HepG2 (cell line): ENCODE measurements around the gene SLC38A4. TPM values are rescaled to one million over a fixed set of nuclear protein-coding genes. Genes with fewer than 3 reads are reported as not detected.

Experiments
- ATAC-seq: fragments of 200-7000 bp; cut with Tn5 transposase; 3 replicates; pipeline ENCODE4 v1.9.1; 2020; ENCODE audit warnings: mild to moderate bottlenecking, moderate library complexity
- BruUV-seq: library from RNA; stranded (reverse); fragments of 400-500 nt; replicated peaks from 2 replicates; lab custom pipeline; 2021; lab: Mats Ljungman, UMichigan
- CTCF ChIA-PET: fragments of 300-600 bp; formaldehyde crosslinking; extraction: SDS; loops from one replicate; lab custom pipeline; 2021; ENCODE audit warnings: low total read pairs, inconsistent platforms, low intra/inter-chr PET ratio; lab: Yijun Ruan, JAX
- POLR2A ChIA-PET: fragments of 350-600 bp; sonication (Branson Sonifier 250); formaldehyde crosslinking; loops from one replicate; lab custom pipeline; 2020; ENCODE audit warnings: antibody characterized with exemption, inconsistent platforms; lab: Yijun Ruan, JAX
- DNase-seq: peaks from one replicate; pipeline ENCODE4 v3.0.0-alpha.2; 2015; ENCODE audit warnings: low spot score
- FAIRE-seq: peaks from 3 replicates; lab custom pipeline; 2011; peaks lifted over from hg19 to GRCh38; lab: Jason Lieb, UNC
- H2AFZ ChIP-seq: one replicate; pipeline ENCODE4 v1.6.1; 2011; ENCODE audit warnings: low read length, inconsistent platforms
- H3K27ac ChIP-seq: fragments of 300-600 bp; 3 replicates; pipeline ENCODE4 v1.8.0; 2011; ENCODE audit warnings: mixed run types, mild to moderate bottlenecking, mixed read lengths, low read length, inconsistent platforms; ENCODE audit not compliant: insufficient read depth; ENCODE audit errors: extremely low read length
- H3K27me3 ChIP-seq, 2 experiments: fragments of 200-600 bp in 1 of 2; 2 replicates in 1 of 2; 3 replicates in 1 of 2; pipeline versions ENCODE4 v1.6.0 to v1.8.0; 2011; ENCODE audit warnings: low read length in 2 of 2, mild to moderate bottlenecking in 2 of 2, moderate library complexity in 2 of 2, inconsistent platforms in 1 of 2; ENCODE audit not compliant: insufficient read depth in 2 of 2, control insufficient read depth in 1 of 2
- H3K36me3 ChIP-seq, 2 experiments: fragments of 200-600 bp in 1 of 2; replicated peaks in 1 of 2; 2 replicates in 1 of 2; 3 replicates in 1 of 2; pipeline versions ENCODE4 v1.5.1 to v1.8.0; 2011; ENCODE audit warnings: low read length in 2 of 2, inconsistent platforms in 1 of 2; ENCODE audit not compliant: insufficient read depth in 2 of 2, control insufficient read depth in 1 of 2
- H3K4me1 ChIP-seq: 2 replicates; pipeline ENCODE4 v1.5.1; 2012; ENCODE audit warnings: low read length, inconsistent platforms; ENCODE audit not compliant: insufficient read depth
- H3K4me2 ChIP-seq: 2 replicates; pipeline ENCODE4 v1.6.0; 2011; ENCODE audit warnings: low read depth, low read length, inconsistent platforms
- H3K4me3 ChIP-seq, 3 experiments: fragments of 200-600 bp in 1 of 3; sonication (generic), shearing (Covaris generic) in 1 of 3; replicated peaks in 1 of 3; 2 replicates each; pipeline ENCODE4 v1.5.1; 2011 to 2016; ENCODE audit warnings: low read length in 3 of 3, inconsistent platforms in 2 of 3, low read depth in 2 of 3, mild to moderate bottlenecking in 2 of 3, control low read depth in 1 of 3, mixed read lengths in 1 of 3; ENCODE audit not compliant: insufficient read depth in 1 of 3
- H3K79me2 ChIP-seq: one replicate; pipeline ENCODE4 v1.6.1; 2011; ENCODE audit warnings: low read length, inconsistent platforms; ENCODE audit not compliant: insufficient read depth
- H3K9ac ChIP-seq: 2 replicates; pipeline ENCODE4 v1.6.0; 2011; ENCODE audit warnings: mild to moderate bottlenecking, low read depth, low read length, inconsistent platforms; ENCODE audit not compliant: insufficient read depth
- H3K9me3 ChIP-seq: 2 replicates; pipeline ENCODE4 v1.5.1; 2012; ENCODE audit warnings: mild to moderate bottlenecking, low read length
- H4K20me1 ChIP-seq: 2 replicates; pipeline ENCODE4 v1.6.0; 2011; ENCODE audit warnings: inconsistent platforms, mild to moderate bottlenecking, low read length, moderate library complexity; ENCODE audit not compliant: insufficient read depth
- BCL6 ChIP-seq: IDR thresholded peaks from 2 replicates; pipeline ENCODE4 v1.6.1; 2016; ENCODE audit warnings: missing genetic modification reagents, missing compliant biosample characterization
- HNRNPH1 ChIP-seq: fragments of 200-400 bp; formaldehyde crosslinking; optimal IDR thresholded peaks from 2 replicates; pipeline ENCODE3; 2017; ENCODE audit warnings: mild to moderate bottlenecking, low read depth, low read length
- HOXA5 ChIP-seq: sonication (generic); formaldehyde crosslinking; IDR thresholded peaks from 2 replicates; pipeline ENCODE4 v1.4.0; 2020; ENCODE audit warnings: missing genetic modification reagents
- KLF9 ChIP-seq: IDR thresholded peaks from 2 replicates; pipeline ENCODE4 v1.6.1; 2016; ENCODE audit warnings: low read depth
- MEIS1 ChIP-seq: sonication (generic); formaldehyde crosslinking; IDR thresholded peaks from 2 replicates; pipeline ENCODE4 v1.9.0; 2021; ENCODE audit warnings: mild to moderate bottlenecking, missing genetic modification reagents, moderate library complexity, borderline replicate concordance
- NFE2L2 ChIP-seq: fragments of 150-350 bp; IDR thresholded peaks from 2 replicates; pipeline ENCODE4 v1.6.1; 2014; ENCODE audit warnings: low read length
- SP5 ChIP-seq: IDR thresholded peaks from 2 replicates; pipeline ENCODE4 v1.6.1; 2016; ENCODE audit warnings: low read depth, borderline replicate concordance
- SPEN ChIP-seq: sonication (generic); formaldehyde crosslinking; IDR thresholded peaks from 2 replicates; pipeline ENCODE4 v1.5.1; 2020; ENCODE audit warnings: low read depth, mild to moderate bottlenecking, missing genetic modification reagents
- TRIM24 ChIP-seq: sonication (generic); formaldehyde crosslinking; IDR thresholded peaks from 2 replicates; pipeline ENCODE4 v1.8.0; 2022; ENCODE audit warnings: mild to moderate bottlenecking, missing genetic modification reagents
- XRCC5 ChIP-seq: fragments of 200-400 bp; formaldehyde crosslinking; optimal IDR thresholded peaks from 2 replicates; pipeline ENCODE3; 2017; ENCODE audit warnings: mild to moderate bottlenecking, low read length
- ZKSCAN1 ChIP-seq: fragments of 150-350 bp; IDR thresholded peaks from 2 replicates; pipeline ENCODE4 v1.6.1; 2014; ENCODE audit warnings: low read length
- ZNF124 ChIP-seq: sonication (generic); formaldehyde crosslinking; IDR thresholded peaks from 2 replicates; pipeline ENCODE4 v1.4.0; 2020; ENCODE audit warnings: missing genetic modification reagents
- ZNF160 ChIP-seq: sonication (generic); formaldehyde crosslinking; IDR thresholded peaks from 2 replicates; pipeline ENCODE4 v1.8.0; 2022; ENCODE audit warnings: mild to moderate bottlenecking, inconsistent platforms, missing genetic modification reagents
- ZNF383 ChIP-seq: sonication (generic); formaldehyde crosslinking; IDR thresholded peaks from 2 replicates; pipeline ENCODE4 v1.4.0; 2020; ENCODE audit warnings: missing genetic modification reagents, mild to moderate bottlenecking, borderline replicate concordance
- ZNF547 ChIP-seq: sonication (generic); formaldehyde crosslinking; IDR thresholded peaks from 2 replicates; pipeline ENCODE4 v1.5.1; 2020; ENCODE audit warnings: mild to moderate bottlenecking, missing genetic modification reagents
- WGBS: methylation state at CpG from one replicate; pipeline ENCODE4 v1.1.6; 2017; ENCODE audit warnings: low lambda C conversion rate; 5-methylcytosine and 5-hydroxymethylcytosine counted together
- in situ Hi-C: cut with HindIII; loops from 2 replicates; pipeline ENCODE4 v1.10.0; 2017; ENCODE audit warnings: low pct_unique_long_range_greater_than_20kb; ENCODE audit not compliant: extremely low pct_ligation_motif_present
- intact Hi-C: fragments of 100-400 bp; cut with micrococcal nuclease; formaldehyde crosslinking; loops from one replicate; pipeline ENCODE4 v1.10.0; 2022; ENCODE audit not compliant: unreplicated experiment
- polyA plus RNA-seq, 8 experiments: library from polyadenylated mRNA; depleted of rRNA in 3 of 8; stranded (reverse) in 7 of 8; unstranded in 1 of 8; fragments of >200 nt; fragmentation: Illumina TruSeq in 4 of 8; extraction: Trizol in 4 of 8; gene quantifications; 2 replicates each; pipeline versions ENCODE4 v1.2.1 to v1.2.3, GENCODE V29; 2011 to 2016; ENCODE audit warnings: low read depth in 4 of 8, missing spikeins in 1 of 8, mixed read lengths in 1 of 8; ENCODE audit not compliant: insufficient read depth in 1 of 8
- total RNA-seq, 5 experiments: library from RNA; depleted of rRNA; stranded (reverse); fragments of >200 nt; fragmentation: Illumina TruSeq; extraction: Trizol; gene quantifications; 2 replicates each; pipeline ENCODE4 v1.2.3, GENCODE V29; 2016; ENCODE audit warnings: low read depth in 1 of 5
- TF ChIP-seq, protein P1 (sequence below): sonication (generic); formaldehyde crosslinking; IDR thresholded peaks from 2 replicates; pipeline ENCODE4 v1.8.0; 2022; ENCODE audit warnings: mild to moderate bottlenecking, missing genetic modification reagents; ENCODE audit not compliant: insufficient replicate concordance
- TF ChIP-seq, protein P2 (sequence below): sonication (generic); formaldehyde crosslinking; IDR thresholded peaks from 2 replicates; pipeline ENCODE4 v1.4.0; 2020; ENCODE audit warnings: missing genetic modification reagents
- TF ChIP-seq, protein P3 (sequence below): sonication (generic); formaldehyde crosslinking; IDR thresholded peaks from 2 replicates; pipeline ENCODE4 v1.8.1; 2022; ENCODE audit warnings: mild to moderate bottlenecking, missing genetic modification reagents
- TF ChIP-seq, protein P4 (sequence below): sonication (generic); formaldehyde crosslinking; IDR thresholded peaks from 2 replicates; pipeline ENCODE4 v1.5.1; 2020; ENCODE audit warnings: missing genetic modification reagents, mild to moderate bottlenecking, borderline replicate concordance

SLC38A4 gene
- total and polyA plus RNA-seq, 2 of the 13 experiments (the other 11 are each of a cell fraction or from before 2014, with no cell fraction given), result 3.5 to 5.2 TPM

DNA sequence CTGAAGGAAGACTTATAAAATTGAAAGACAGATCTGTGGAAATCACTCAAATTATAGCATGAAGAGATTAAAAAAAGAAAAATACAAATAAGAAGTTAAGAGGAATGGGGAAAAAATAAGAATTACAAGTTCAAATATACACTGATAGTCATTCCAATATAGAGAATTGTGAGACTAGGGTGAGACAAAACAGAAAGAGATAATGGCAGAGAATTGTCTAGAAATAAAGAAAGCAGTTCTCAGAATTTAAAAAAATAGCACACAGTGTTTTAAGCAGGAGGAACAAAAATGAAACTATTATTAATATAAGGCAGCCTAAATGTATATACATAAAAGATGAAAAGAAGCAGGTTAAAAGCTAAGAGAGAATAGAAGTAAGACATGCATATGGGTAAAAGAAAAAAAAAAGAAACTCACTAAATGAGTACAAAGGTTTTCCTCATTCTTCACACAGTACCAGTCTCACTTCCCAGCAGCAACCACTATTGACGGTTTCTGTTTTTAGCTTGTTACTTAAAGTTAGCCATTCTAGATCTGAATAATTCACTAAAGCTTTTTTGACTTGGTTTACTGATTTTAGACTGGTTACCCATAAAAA lies 31.1 kb downstream of the SLC38A4 start:
- intact Hi-C loops (no loop called here), in situ Hi-C loops (no loop called here)
- ChIA-PET CTCF (no interaction called here), POLR2A (no interaction called here)
- no peak overlapping the region for H3K27ac ChIP-seq
- no peak overlapping the region for H2AFZ ChIP-seq
- whole genome bisulfite sequencing, result 100% methylated on average over 1 of the region's 1 CpG
- H3K4me2 ChIP-seq, result no peak overlapping the region
- H3K9me3 ChIP-seq, result no peaks in the 10 kb centered on the region
- H3K4me3 ChIP-seq, result no peak overlapping the region
- TF ChIP-seq, protein P1, sequence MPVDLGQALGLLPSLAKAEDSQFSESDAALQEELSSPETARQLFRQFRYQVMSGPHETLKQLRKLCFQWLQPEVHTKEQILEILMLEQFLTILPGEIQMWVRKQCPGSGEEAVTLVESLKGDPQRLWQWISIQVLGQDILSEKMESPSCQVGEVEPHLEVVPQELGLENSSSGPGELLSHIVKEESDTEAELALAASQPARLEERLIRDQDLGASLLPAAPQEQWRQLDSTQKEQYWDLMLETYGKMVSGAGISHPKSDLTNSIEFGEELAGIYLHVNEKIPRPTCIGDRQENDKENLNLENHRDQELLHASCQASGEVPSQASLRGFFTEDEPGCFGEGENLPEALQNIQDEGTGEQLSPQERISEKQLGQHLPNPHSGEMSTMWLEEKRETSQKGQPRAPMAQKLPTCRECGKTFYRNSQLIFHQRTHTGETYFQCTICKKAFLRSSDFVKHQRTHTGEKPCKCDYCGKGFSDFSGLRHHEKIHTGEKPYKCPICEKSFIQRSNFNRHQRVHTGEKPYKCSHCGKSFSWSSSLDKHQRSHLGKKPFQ (CRISPR knock-in tag), result no peak
- TF ChIP-seq SPEN (no peak), ZNF547 (CRISPR knock-in tag) (no peak), KLF9 (CRISPR knock-in tag) (no peak), NFE2L2 (no peak), ZNF160 (CRISPR knock-in tag) (no peak), XRCC5 (no peak), BCL6 (CRISPR knock-in tag) (no peak), ZKSCAN1 (no peak), SP5 (no peak), ZNF124 (no peak), TRIM24 (CRISPR knock-in tag) (no peak), HOXA5 (no peak), ZNF383 (no peak), MEIS1 (CRISPR knock-in tag) (no peak), HNRNPH1 (no peak)
- TF ChIP-seq, protein P2, sequence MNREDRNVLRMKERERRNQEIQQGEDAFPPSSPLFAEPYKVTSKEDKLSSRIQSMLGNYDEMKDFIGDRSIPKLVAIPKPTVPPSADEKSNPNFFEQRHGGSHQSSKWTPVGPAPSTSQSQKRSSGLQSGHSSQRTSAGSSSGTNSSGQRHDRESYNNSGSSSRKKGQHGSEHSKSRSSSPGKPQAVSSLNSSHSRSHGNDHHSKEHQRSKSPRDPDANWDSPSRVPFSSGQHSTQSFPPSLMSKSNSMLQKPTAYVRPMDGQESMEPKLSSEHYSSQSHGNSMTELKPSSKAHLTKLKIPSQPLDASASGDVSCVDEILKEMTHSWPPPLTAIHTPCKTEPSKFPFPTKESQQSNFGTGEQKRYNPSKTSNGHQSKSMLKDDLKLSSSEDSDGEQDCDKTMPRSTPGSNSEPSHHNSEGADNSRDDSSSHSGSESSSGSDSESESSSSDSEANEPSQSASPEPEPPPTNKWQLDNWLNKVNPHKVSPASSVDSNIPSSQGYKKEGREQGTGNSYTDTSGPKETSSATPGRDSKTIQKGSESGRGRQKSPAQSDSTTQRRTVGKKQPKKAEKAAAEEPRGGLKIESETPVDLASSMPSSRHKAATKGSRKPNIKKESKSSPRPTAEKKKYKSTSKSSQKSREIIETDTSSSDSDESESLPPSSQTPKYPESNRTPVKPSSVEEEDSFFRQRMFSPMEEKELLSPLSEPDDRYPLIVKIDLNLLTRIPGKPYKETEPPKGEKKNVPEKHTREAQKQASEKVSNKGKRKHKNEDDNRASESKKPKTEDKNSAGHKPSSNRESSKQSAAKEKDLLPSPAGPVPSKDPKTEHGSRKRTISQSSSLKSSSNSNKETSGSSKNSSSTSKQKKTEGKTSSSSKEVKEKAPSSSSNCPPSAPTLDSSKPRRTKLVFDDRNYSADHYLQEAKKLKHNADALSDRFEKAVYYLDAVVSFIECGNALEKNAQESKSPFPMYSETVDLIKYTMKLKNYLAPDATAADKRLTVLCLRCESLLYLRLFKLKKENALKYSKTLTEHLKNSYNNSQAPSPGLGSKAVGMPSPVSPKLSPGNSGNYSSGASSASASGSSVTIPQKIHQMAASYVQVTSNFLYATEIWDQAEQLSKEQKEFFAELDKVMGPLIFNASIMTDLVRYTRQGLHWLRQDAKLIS (CRISPR knock-in tag), result no peak
- TF ChIP-seq, protein P3, sequence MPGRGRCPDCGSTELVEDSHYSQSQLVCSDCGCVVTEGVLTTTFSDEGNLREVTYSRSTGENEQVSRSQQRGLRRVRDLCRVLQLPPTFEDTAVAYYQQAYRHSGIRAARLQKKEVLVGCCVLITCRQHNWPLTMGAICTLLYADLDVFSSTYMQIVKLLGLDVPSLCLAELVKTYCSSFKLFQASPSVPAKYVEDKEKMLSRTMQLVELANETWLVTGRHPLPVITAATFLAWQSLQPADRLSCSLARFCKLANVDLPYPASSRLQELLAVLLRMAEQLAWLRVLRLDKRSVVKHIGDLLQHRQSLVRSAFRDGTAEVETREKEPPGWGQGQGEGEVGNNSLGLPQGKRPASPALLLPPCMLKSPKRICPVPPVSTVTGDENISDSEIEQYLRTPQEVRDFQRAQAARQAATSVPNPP (CRISPR knock-in tag), result no peak
- TF ChIP-seq, protein P4, sequence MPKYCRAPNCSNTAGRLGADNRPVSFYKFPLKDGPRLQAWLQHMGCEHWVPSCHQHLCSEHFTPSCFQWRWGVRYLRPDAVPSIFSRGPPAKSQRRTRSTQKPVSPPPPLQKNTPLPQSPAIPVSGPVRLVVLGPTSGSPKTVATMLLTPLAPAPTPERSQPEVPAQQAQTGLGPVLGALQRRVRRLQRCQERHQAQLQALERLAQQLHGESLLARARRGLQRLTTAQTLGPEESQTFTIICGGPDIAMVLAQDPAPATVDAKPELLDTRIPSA (CRISPR knock-in tag), result no peak
- no peaks in the 10 kb centered on the region for H4K20me1 ChIP-seq
- FAIRE-seq, result no peak
- no peak for ATAC-seq
- no peaks in the 10 kb centered on the region for H3K36me3 ChIP-seq
- no TSS peak for BruUV-seq
- no peaks in the 10 kb centered on the region; a peak in 1 of 5 replicates for H3K27me3 ChIP-seq
- DNase-seq, result no peak
- H3K79me2 ChIP-seq, result no peaks in the 10 kb centered on the region
- H3K4me1 ChIP-seq, result peaks cover 32% of the 10 kb centered on the region
- H3K9ac ChIP-seq, result no peak overlapping the region
